Tibial nerve (tissue), 4 donors: ENCODE results near the gene ITGA11.

Source experiments
- EP300 ChIP-seq, 2 donors: sonication (generic); formaldehyde crosslinking; IDR thresholded peaks; one replicate each; pipeline ENCODE4 v1.6.1; 2017; ENCODE audit warnings: antibody characterized with exemption in 2 of 2, mild to moderate bottlenecking in 1 of 2
- POLR2A ChIP-seq, 2 donors: fragments of 450-650 bp; IDR thresholded peaks; one replicate each; pipeline ENCODE4 v1.6.1; 2017; ENCODE audit warnings: antibody characterized with exemption in 2 of 2, mild to moderate bottlenecking in 2 of 2, moderate library complexity in 2 of 2
- TF ChIP-seq, protein P1 (sequence below), 5 experiments: fragments of 200-600 bp in 3 of 5; fragments of 450-650 bp in 2 of 5; sonication (generic) in 3 of 5; IDR thresholded peaks; one replicate each; pipeline ENCODE4 v1.5.1; 2016 to 2019; ENCODE audit warnings: antibody characterized with exemption in 5 of 5, mild to moderate bottlenecking in 3 of 5, moderate library complexity in 2 of 5

DNA sequence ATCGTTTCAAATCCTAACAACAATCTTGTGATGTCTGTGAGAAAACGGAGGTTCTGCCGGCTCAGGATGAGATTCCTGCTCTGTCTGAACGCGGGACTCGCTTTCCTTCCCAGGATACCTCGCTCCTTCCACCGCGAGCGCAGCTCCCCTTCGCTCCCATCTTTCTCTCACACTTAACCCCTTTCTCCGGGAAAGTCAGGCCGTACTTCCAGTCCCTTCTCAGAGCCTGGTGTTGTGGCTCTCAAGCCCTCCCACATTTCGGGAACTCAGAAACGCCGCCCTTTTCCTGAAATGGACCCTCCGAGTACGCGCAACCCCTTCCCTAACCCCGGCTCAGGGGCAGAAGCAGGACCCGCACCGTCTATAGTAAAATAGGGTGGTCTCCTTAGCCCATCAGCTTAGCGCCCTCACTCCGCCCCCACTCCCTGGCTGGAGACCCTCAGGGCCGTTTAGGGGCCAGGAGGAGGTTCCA lies 154.8 kb downstream of the ITGA11 start:
- TF ChIP-seq, protein P1, sequence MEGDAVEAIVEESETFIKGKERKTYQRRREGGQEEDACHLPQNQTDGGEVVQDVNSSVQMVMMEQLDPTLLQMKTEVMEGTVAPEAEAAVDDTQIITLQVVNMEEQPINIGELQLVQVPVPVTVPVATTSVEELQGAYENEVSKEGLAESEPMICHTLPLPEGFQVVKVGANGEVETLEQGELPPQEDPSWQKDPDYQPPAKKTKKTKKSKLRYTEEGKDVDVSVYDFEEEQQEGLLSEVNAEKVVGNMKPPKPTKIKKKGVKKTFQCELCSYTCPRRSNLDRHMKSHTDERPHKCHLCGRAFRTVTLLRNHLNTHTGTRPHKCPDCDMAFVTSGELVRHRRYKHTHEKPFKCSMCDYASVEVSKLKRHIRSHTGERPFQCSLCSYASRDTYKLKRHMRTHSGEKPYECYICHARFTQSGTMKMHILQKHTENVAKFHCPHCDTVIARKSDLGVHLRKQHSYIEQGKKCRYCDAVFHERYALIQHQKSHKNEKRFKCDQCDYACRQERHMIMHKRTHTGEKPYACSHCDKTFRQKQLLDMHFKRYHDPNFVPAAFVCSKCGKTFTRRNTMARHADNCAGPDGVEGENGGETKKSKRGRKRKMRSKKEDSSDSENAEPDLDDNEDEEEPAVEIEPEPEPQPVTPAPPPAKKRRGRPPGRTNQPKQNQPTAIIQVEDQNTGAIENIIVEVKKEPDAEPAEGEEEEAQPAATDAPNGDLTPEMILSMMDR (IDR thresholded peaks at IDR 0.05) = no peak
- peak in 1 of 2 donors; percentile 26 for TF ChIP-seq POLR2A (IDR thresholded peaks at IDR 0.05)
- TF ChIP-seq EP300 (IDR thresholded peaks at IDR 0.05) = no peak
